Loucy (cell line): ENCODE results near the gene OGT.

Experiments
- CTCF ChIP-seq: fragments of 200-600 bp; sonication (generic); conservative IDR thresholded peaks from 2 replicates; pipeline ENCODE4 v1.5.1; 2014; ENCODE audit warnings: mild to moderate bottlenecking, antibody characterized with exemption, low read length
- EZH2phosphoT487 ChIP-seq: fragments of 200-600 bp; IDR thresholded peaks from 2 replicates; pipeline ENCODE4 v1.6.1; 2018; ENCODE audit warnings: antibody characterized with exemption, mild to moderate bottlenecking, moderate library complexity, borderline replicate concordance

DNA sequence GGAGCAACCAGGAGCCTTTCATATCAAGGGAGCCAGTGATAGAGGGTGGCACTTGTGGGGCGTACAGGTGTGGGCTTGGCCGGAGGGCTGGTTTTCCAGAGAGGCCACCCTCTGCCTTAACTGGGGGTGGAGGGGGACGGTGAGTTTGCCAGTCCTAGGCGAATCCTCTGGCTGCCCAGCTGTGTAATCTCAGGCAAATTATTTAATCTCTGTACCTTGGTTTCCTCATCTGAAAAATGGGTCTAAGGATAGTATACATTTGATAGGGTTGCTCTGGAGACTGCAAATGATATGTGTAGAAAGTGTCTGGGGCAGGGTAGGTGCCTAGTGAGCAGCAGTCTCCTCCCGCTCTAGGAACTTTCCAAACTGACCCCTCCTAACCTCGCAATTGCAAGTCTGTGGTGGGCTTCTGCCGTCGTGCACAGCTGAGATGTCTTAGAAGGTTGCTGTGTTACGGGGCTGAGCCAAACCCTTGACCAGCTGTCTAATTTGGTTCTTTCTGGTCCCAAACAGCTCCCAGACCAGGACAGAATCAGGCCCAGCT is 89.2 kb downstream of the OGT start:
- TF ChIP-seq CTCF, result no peak
- TF ChIP-seq EZH2phosphoT487, result no peak
